Liver (tissue), 9 donors: ENCODE data around the gene MPV17. TPM values are rescaled to one million over a fixed set of nuclear protein-coding genes. Genes with fewer than 3 reads are reported as not detected.
"Not testable (repeated sequence)": the region's sequence is repeated elsewhere in the genome, so short reads cannot be mapped to it uniquely, and the experiment has no call there.

ENCODE experiments used
- DNase-seq: peaks from one replicate; pipeline ENCODE4 v3.0.0-alpha.2; 2017; ENCODE audit warnings: low spot score
- H3K27ac ChIP-seq, 2 donors: one replicate each; pipeline ENCODE4 v1.7.0; 2013; ENCODE audit warnings: inconsistent platforms in 2 of 2, low read length in 2 of 2, control low read depth in 1 of 2, low read depth in 1 of 2, mild to moderate bottlenecking in 1 of 2
- H3K27me3 ChIP-seq, 4 donors: one replicate each; pipeline versions ENCODE4 v1.6.1 to v1.7.0; 2013; ENCODE audit warnings: low read length in 3 of 4, inconsistent platforms in 1 of 4, mild to moderate bottlenecking in 1 of 4, moderate library complexity in 1 of 4; ENCODE audit not compliant: control insufficient read depth in 4 of 4, insufficient read depth in 4 of 4
- H3K36me3 ChIP-seq, 4 donors: one replicate each; pipeline versions ENCODE4 v1.6.1 to v1.7.0; 2013; ENCODE audit warnings: low read length in 3 of 4, mild to moderate bottlenecking in 3 of 4, low read depth in 1 of 4, moderate library complexity in 1 of 4; ENCODE audit not compliant: control insufficient read depth in 4 of 4, insufficient read depth in 3 of 4
- H3K4me1 ChIP-seq, 4 donors: one replicate each; pipeline versions ENCODE4 v1.6.1 to v1.7.0; 2013; ENCODE audit warnings: low read length in 3 of 4, mild to moderate bottlenecking in 3 of 4, moderate library complexity in 1 of 4; ENCODE audit not compliant: control insufficient read depth in 4 of 4, insufficient read depth in 4 of 4
- H3K4me3 ChIP-seq, 3 donors: one replicate each; pipeline versions ENCODE4 v1.6.1 to v1.7.0; 2013; ENCODE audit warnings: low read length in 3 of 3, control low read depth in 1 of 3, low read depth in 1 of 3, mild to moderate bottlenecking in 1 of 3
- H3K9ac ChIP-seq, 2 donors: one replicate each; pipeline ENCODE4 v1.7.0; 2013; ENCODE audit warnings: low read length in 2 of 2, mild to moderate bottlenecking in 2 of 2, moderate library complexity in 2 of 2, control low read depth in 1 of 2, low read depth in 1 of 2
- H3K9me3 ChIP-seq, 4 donors: one replicate each; pipeline versions ENCODE4 v1.6.1 to v1.7.0; 2013; ENCODE audit warnings: low read length in 3 of 4; ENCODE audit not compliant: control insufficient read depth in 4 of 4
- EGR1 ChIP-seq, 2 donors: IDR thresholded peaks; 2 replicates each; pipeline ENCODE4 v1.6.1; 2016 to 2018; ENCODE audit warnings: antibody characterized with exemption in 2 of 2, low read depth in 2 of 2
- FOXA2 ChIP-seq: IDR thresholded peaks from 2 replicates; pipeline ENCODE4 v1.6.1; 2016; ENCODE audit warnings: antibody characterized with exemption
- GABPA ChIP-seq, 2 donors: IDR thresholded peaks in 1 of 2; conservative IDR thresholded peaks in 1 of 2; 2 replicates each; pipeline ENCODE4 v1.6.1; 2016; ENCODE audit warnings: antibody characterized with exemption in 2 of 2, mild to moderate bottlenecking in 1 of 2, moderate library complexity in 1 of 2
- HNF4A ChIP-seq, 2 donors: conservative IDR thresholded peaks; 2 replicates each; pipeline ENCODE4 v1.6.1; 2016; ENCODE audit warnings: antibody characterized with exemption in 2 of 2, mild to moderate bottlenecking in 2 of 2
- HNF4G ChIP-seq: IDR thresholded peaks from 2 replicates; pipeline ENCODE4 v1.6.1; 2016; ENCODE audit warnings: antibody characterized with exemption
- JUND ChIP-seq, 2 donors: IDR thresholded peaks; 2 replicates each; pipeline ENCODE4 v1.6.1; 2016; ENCODE audit warnings: antibody characterized with exemption in 2 of 2
- NR2F2 ChIP-seq: IDR thresholded peaks from 2 replicates; pipeline ENCODE4 v1.6.1; 2016; ENCODE audit warnings: antibody characterized with exemption
- RAD21 ChIP-seq, 2 donors: IDR thresholded peaks; 2 replicates each; pipeline ENCODE4 v1.6.1; 2016; ENCODE audit warnings: antibody characterized with exemption in 2 of 2, mild to moderate bottlenecking in 2 of 2
- RXRA ChIP-seq, 2 donors: IDR thresholded peaks; 2 replicates each; pipeline ENCODE4 v1.6.1; 2017 to 2018; ENCODE audit warnings: antibody characterized with exemption in 2 of 2, mild to moderate bottlenecking in 1 of 2
- SP1 ChIP-seq: IDR thresholded peaks from 2 replicates; pipeline ENCODE4 v1.6.1; 2018; ENCODE audit warnings: antibody characterized with exemption, mild to moderate bottlenecking
- YY1 ChIP-seq: IDR thresholded peaks from 2 replicates; pipeline ENCODE4 v1.6.1; 2016; ENCODE audit warnings: antibody characterized with exemption, mild to moderate bottlenecking
- whole genome bisulfite sequencing: extraction: QIAGEN DNeasy Blood & Tissue Kit; methylation state at CpG from one replicate; pipeline ENCODE4 v1.1.7; 2013; 5-methylcytosine and 5-hydroxymethylcytosine counted together
- polyA plus RNA-seq, 2 donors: library from polyadenylated mRNA; stranded (reverse) in 1 of 2; unstranded in 1 of 2; fragments of 200-250 nt in 1 of 2; fragments of >200 nt in 1 of 2; fragmentation: Nextera tagmentation in 1 of 2; extraction: Ambion mirVana in 1 of 2; gene quantifications; one replicate each; pipeline versions ENCODE4 v1.2.1 to v1.2.3, GENCODE V29; 2013 to 2015
- total RNA-seq, 2 donors: library from RNA; depleted of rRNA; stranded (reverse); fragments of >200 nt; gene quantifications; one replicate each; pipeline ENCODE4 v1.2.3, GENCODE V29; 2014
- TF ChIP-seq, protein P1 (sequence below): IDR thresholded peaks from 2 replicates; pipeline ENCODE4 v1.6.1; 2016; ENCODE audit warnings: antibody characterized with exemption
- TF ChIP-seq, protein P2 (sequence below): fragments of 150-350 bp; IDR thresholded peaks from 2 replicates; pipeline ENCODE4 v1.5.1; 2017; ENCODE audit warnings: improper control_type of control experiment, low read depth, low read length; ENCODE audit not compliant: missing input control
- TF ChIP-seq, protein P3 (sequence below): IDR thresholded peaks from 2 replicates; pipeline ENCODE4 v1.6.1; 2016; ENCODE audit warnings: antibody characterized with exemption
- TF ChIP-seq, protein P4 (sequence below): IDR thresholded peaks from 2 replicates; pipeline ENCODE4 v1.6.1; 2016; ENCODE audit warnings: antibody characterized with exemption
- donor health status: healthy.
- donor health status: healthy.
- donor health status: healthy.
- donor health status: healthy.
- donor health status: healthy.

Gene MPV17
- total and polyA plus RNA-seq, 4 donors: 13.9 to 29.6 (median 21.8) TPM

DNA sequence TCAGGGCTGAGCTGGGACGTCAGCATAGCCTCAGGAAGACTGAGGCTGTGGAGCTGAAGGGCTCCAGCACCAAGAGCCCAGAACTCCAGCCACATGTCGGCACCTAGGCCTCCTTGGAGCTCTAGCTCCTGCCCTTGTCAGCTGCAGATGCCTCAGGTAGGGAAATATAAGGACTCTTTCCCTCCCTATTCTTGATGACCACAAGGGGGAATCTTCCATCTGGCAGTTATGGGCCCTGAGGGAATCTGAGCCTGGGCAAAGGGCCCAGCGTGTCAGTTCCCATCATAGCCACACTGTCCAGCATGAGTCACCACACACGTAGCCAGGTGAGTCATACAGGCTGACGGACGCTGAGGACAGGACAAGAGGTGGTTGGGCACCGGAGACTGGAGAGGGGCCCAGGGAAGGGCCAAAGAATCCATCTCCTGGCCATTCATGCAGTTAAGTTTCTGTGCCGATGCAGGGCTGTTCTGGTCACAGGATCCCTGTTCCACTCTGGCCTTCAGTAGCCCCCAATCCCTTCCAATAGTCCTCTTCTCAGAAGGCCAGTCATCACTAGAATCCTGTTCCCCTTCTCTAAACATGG, 1.8 kb downstream of the MPV17 start:
- no peak for DNase-seq
- peaks cover 5 to 22% (median 15%) of the 10 kb centered on the region in 4 donors for H3K4me1 ChIP-seq
- WGBS: 49% methylated on average over 8 of the region's 8 CpGs
- peak overlapping the region in 1 of 2 donors; percentile 4 for H3K27ac ChIP-seq
- no peak overlapping the region for H3K9ac ChIP-seq
- H3K4me3 ChIP-seq: no peak overlapping the region
- no peaks in the 10 kb centered on the region for H3K27me3 ChIP-seq
- H3K9me3 ChIP-seq: no peaks in the 10 kb centered on the region
- TF ChIP-seq, protein P1, sequence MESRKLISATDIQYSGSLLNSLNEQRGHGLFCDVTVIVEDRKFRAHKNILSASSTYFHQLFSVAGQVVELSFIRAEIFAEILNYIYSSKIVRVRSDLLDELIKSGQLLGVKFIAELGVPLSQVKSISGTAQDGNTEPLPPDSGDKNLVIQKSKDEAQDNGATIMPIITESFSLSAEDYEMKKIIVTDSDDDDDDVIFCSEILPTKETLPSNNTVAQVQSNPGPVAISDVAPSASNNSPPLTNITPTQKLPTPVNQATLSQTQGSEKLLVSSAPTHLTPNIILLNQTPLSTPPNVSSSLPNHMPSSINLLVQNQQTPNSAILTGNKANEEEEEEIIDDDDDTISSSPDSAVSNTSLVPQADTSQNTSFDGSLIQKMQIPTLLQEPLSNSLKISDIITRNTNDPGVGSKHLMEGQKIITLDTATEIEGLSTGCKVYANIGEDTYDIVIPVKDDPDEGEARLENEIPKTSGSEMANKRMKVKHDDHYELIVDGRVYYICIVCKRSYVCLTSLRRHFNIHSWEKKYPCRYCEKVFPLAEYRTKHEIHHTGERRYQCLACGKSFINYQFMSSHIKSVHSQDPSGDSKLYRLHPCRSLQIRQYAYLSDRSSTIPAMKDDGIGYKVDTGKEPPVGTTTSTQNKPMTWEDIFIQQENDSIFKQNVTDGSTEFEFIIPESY: no peak
- TF ChIP-seq RAD21 (IDR thresholded peaks at IDR 0.05) (peak; percentile 81 to 83), HNF4G (no peak), HNF4A (conservative IDR thresholded peaks at IDR 0.05) (peak; percentile 26 to 67), SP1 (peak; percentile 33), EGR1 (IDR thresholded peaks at IDR 0.05; ENCODE audit: low read depth in 2 of 2) (no peak), FOXA2 (peak; percentile 18), RXRA (IDR thresholded peaks at IDR 0.05) (peak in 1 of 2 donors; percentile 65), GABPA (IDR thresholded peaks at IDR 0.05 in 1 of 2, conservative IDR thresholded peaks at IDR 0.05 in 1 of 2) (peak in 1 of 2 donors; percentile 65), NR2F2 (no peak), JUND (IDR thresholded peaks at IDR 0.05) (peak; percentile 100), YY1 (peak; percentile 71)
- TF ChIP-seq, protein P2, sequence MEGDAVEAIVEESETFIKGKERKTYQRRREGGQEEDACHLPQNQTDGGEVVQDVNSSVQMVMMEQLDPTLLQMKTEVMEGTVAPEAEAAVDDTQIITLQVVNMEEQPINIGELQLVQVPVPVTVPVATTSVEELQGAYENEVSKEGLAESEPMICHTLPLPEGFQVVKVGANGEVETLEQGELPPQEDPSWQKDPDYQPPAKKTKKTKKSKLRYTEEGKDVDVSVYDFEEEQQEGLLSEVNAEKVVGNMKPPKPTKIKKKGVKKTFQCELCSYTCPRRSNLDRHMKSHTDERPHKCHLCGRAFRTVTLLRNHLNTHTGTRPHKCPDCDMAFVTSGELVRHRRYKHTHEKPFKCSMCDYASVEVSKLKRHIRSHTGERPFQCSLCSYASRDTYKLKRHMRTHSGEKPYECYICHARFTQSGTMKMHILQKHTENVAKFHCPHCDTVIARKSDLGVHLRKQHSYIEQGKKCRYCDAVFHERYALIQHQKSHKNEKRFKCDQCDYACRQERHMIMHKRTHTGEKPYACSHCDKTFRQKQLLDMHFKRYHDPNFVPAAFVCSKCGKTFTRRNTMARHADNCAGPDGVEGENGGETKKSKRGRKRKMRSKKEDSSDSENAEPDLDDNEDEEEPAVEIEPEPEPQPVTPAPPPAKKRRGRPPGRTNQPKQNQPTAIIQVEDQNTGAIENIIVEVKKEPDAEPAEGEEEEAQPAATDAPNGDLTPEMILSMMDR: peak; percentile 66
- TF ChIP-seq, protein P3, sequence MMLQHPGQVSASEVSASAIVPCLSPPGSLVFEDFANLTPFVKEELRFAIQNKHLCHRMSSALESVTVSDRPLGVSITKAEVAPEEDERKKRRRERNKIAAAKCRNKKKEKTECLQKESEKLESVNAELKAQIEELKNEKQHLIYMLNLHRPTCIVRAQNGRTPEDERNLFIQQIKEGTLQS: peak; percentile 99
- TF ChIP-seq, protein P4, sequence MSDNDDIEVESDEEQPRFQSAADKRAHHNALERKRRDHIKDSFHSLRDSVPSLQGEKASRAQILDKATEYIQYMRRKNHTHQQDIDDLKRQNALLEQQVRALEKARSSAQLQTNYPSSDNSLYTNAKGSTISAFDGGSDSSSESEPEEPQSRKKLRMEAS: peak; percentile 15
- peaks cover 0 to 4% (median 2%) of the 10 kb centered on the region in 4 donors for H3K36me3 ChIP-seq

DNA sequence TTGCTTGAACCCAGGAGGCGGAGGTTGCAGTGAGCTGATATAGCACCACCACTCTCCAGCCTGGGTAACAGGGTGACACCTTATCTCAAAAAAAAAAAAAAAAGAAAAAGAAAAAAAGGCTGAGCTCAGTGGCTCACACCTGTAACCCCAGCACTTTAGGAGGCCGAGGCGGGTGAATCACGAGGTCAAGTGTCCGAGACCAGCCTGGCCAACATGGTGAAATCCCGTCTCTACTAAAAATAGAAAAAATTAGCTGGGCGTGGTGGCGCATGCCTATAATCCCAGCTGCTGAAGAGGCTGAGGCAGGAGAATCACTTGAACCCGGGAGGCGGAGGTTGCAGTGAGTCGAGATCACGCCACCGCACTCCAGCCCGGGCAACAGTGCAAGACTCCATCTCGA, 3.1 kb downstream of the MPV17 start:
- H3K9me3 ChIP-seq, H3K36me3 ChIP-seq, DNase-seq, H3K27me3 ChIP-seq, H3K4me3 ChIP-seq, H3K27ac ChIP-seq, H3K9ac ChIP-seq: not testable (repeated sequence)
- 95% methylated on average over 15 of the region's 15 CpGs for WGBS
- peaks cover 5 to 22% (median 15%) of the 10 kb centered on the region in 4 donors for H3K4me1 ChIP-seq
